HCT116 (cell line): ENCODE measurements around the gene TP63. TPM values are rescaled to one million over a fixed set of nuclear protein-coding genes. Genes with fewer than 3 reads are reported as not detected.

Source experiments
- ATAC-seq: fragments of 200-7000 bp; cut with Tn5 transposase; 2 replicates; pipeline ENCODE4 v1.9.1; 2020; ENCODE audit warnings: mild to moderate bottlenecking, moderate library complexity
- BruUV-seq: library from RNA; stranded (reverse); fragments of 400-500 nt; replicated peaks from 2 replicates; lab custom pipeline; 2021; lab: Mats Ljungman, UMichigan
- CTCF ChIA-PET: fragments of 300-600 bp; sonication (Branson Sonifier 250); formaldehyde crosslinking; loops from one replicate; lab custom pipeline; 2021; ENCODE audit warnings: antibody characterized with exemption; lab: Charles Lee
- POLR2A ChIA-PET: fragments of 300-600, 350-600 bp; sonication (Branson Sonifier 250); formaldehyde crosslinking; loops from one replicate; lab custom pipeline; 2021; ENCODE audit warnings: antibody characterized with exemption; lab: Charles Lee
- RAD21 ChIA-PET, 2 experiments: fragments of 300-600 bp; sonication (Branson Sonifier 250); formaldehyde crosslinking; loops; one replicate each; lab custom pipeline; 2023; ENCODE audit warnings: low total read pairs in 2 of 2; ENCODE audit not compliant: uncharacterized antibody in 2 of 2, unreplicated experiment in 2 of 2, low non-redundant PET in 1 of 2; lab: Charles Lee
- DNase-seq: peaks from one replicate; pipeline ENCODE4 v3.0.0-alpha.2; 2010; ENCODE audit warnings: low read depth, low spot score
- H2AFZ ChIP-seq: fragments of 200-600 bp; shearing (Covaris generic), sonication (generic); 2 replicates; pipeline ENCODE4 v1.6.1; 2017; ENCODE audit warnings: low read depth, mixed run types, mixed read lengths, antibody characterized with exemption, low read length; ENCODE audit not compliant: poor library complexity, severe bottlenecking
- H3K27ac ChIP-seq: 2 replicates; pipeline ENCODE4 v1.5.1; 2012; ENCODE audit warnings: low read depth, low read length
- H3K27me3 ChIP-seq: fragments of 200-600 bp; sonication (generic); 2 replicates; pipeline ENCODE4 v1.6.1; 2016; ENCODE audit warnings: mixed run types, low read length, mixed read lengths; ENCODE audit not compliant: insufficient read depth
- H3K36me3 ChIP-seq, 2 experiments: fragments of 200-500 bp in 1 of 2; fragments of 200-600 bp in 1 of 2; sonication (Bioruptor generic) in 1 of 2; sonication (generic) in 1 of 2; 2 replicates each; pipeline versions ENCODE4 v1.5.1 to v1.6.1; 2014 to 2016; ENCODE audit warnings: low read length in 2 of 2, inconsistent platforms in 1 of 2, mixed read lengths in 1 of 2, mixed run types in 1 of 2; ENCODE audit not compliant: insufficient read depth in 2 of 2, control insufficient read depth in 1 of 2
- H3K4me1 ChIP-seq, 2 experiments: fragments of 200-600 bp in 1 of 2; sonication (generic) in 1 of 2; 2 replicates each; pipeline versions ENCODE4 v1.5.1 to v1.6.1; 2012 to 2017; ENCODE audit warnings: low read length in 2 of 2, inconsistent platforms in 1 of 2, mild to moderate bottlenecking in 1 of 2, mixed read lengths in 1 of 2, mixed run types in 1 of 2, moderate library complexity in 1 of 2; ENCODE audit not compliant: insufficient read depth in 2 of 2, control insufficient read depth in 1 of 2
- H3K4me2 ChIP-seq: fragments of 200-600 bp; sonication (generic); 2 replicates; pipeline ENCODE4 v1.6.1; 2017; ENCODE audit warnings: mixed run types, low read length, mixed read lengths
- H3K4me3 ChIP-seq, 2 experiments: fragments of 200-600 bp in 1 of 2; sonication (generic) in 1 of 2; replicated peaks in 1 of 2; 2 replicates each; pipeline ENCODE4 v1.5.1; 2011 to 2016; ENCODE audit warnings: low read length in 2 of 2, control low read depth in 1 of 2, low read depth in 1 of 2, mild to moderate bottlenecking in 1 of 2, mixed read lengths in 1 of 2, mixed run types in 1 of 2
- H3K79me2 ChIP-seq: fragments of 200-600 bp; sonication (generic); 2 replicates; pipeline ENCODE4 v1.6.1; 2017; ENCODE audit warnings: mild to moderate bottlenecking, mixed run types, low read length, moderate library complexity, mixed read lengths; ENCODE audit not compliant: insufficient read depth
- H3K9ac ChIP-seq: fragments of 200-600 bp; sonication (generic); 2 replicates; pipeline ENCODE4 v1.6.1; 2016; ENCODE audit warnings: low read length, mixed read lengths
- H3K9me2 ChIP-seq: fragments of 200-600 bp; sonication (generic), shearing (Covaris generic); 2 replicates; pipeline ENCODE4 v1.6.1; 2017; ENCODE audit warnings: mixed run types, mild to moderate bottlenecking, moderate library complexity; ENCODE audit not compliant: insufficient read depth
- H3K9me3 ChIP-seq, 2 experiments: fragments of 200-500 bp in 1 of 2; fragments of 200-600 bp in 1 of 2; sonication (Bioruptor generic) in 1 of 2; sonication (generic) in 1 of 2; 2 replicates each; pipeline ENCODE4 v1.6.1; 2014 to 2017; ENCODE audit warnings: low read length in 2 of 2, mixed read lengths in 2 of 2, inconsistent platforms in 1 of 2, low read depth in 1 of 2, mild to moderate bottlenecking in 1 of 2, mixed run types in 1 of 2, moderate library complexity in 1 of 2; ENCODE audit not compliant: control insufficient read depth in 1 of 2, insufficient read depth in 1 of 2
- H4K20me1 ChIP-seq: fragments of 200-600 bp; sonication (generic), shearing (Covaris generic); 2 replicates; pipeline ENCODE4 v1.6.1; 2017; ENCODE audit warnings: mixed run types, mild to moderate bottlenecking, moderate library complexity; ENCODE audit not compliant: insufficient read depth
- CEBPB ChIP-seq: IDR thresholded peaks from 2 replicates; pipeline ENCODE4 v1.6.1; 2012; ENCODE audit warnings: low read depth
- ELF1 ChIP-seq: IDR thresholded peaks from 2 replicates; pipeline ENCODE4 v1.6.1; 2012; ENCODE audit warnings: low read depth, borderline replicate concordance
- EZH2 ChIP-seq: fragments of 200-600 bp; sonication (generic); IDR thresholded peaks from 2 replicates; pipeline ENCODE4 v1.6.1; 2017; ENCODE audit warnings: antibody characterized with exemption, mixed run types
- JUND ChIP-seq: IDR thresholded peaks from 2 replicates; pipeline ENCODE4 v1.6.1; 2012
- POLR2A ChIP-seq: IDR thresholded peaks from 2 replicates; pipeline ENCODE4 v1.7.0; 2011; ENCODE audit warnings: borderline replicate concordance; ENCODE audit not compliant: insufficient read depth, insufficient read length; ENCODE audit errors: extremely low read depth
- POLR2AphosphoS5 ChIP-seq: IDR thresholded peaks from 2 replicates; pipeline ENCODE4 v1.6.1; 2011; ENCODE audit warnings: mild to moderate bottlenecking, low read depth, low read length, moderate library complexity
- TCF7L2 ChIP-seq: IDR thresholded peaks from 2 replicates; pipeline ENCODE4 v1.7.0; 2011; ENCODE audit warnings: borderline replicate concordance, inconsistent platforms; ENCODE audit not compliant: insufficient read depth, insufficient read length; ENCODE audit errors: extremely low read depth
- YY1 ChIP-seq: IDR thresholded peaks from 2 replicates; pipeline ENCODE4 v1.6.1; 2011; ENCODE audit warnings: low read length, low read depth, moderate library complexity, mild to moderate bottlenecking; ENCODE audit not compliant: insufficient replicate concordance; ENCODE audit errors: extremely low read depth
- ZFX ChIP-seq: fragments of 450-650 bp; IDR thresholded peaks from 2 replicates; pipeline ENCODE4 v1.6.1; 2017
- ZNF274 ChIP-seq: fragments of 200-500 bp; sonication (Bioruptor generic); IDR thresholded peaks from 2 replicates; pipeline ENCODE4 v1.6.1; 2014; ENCODE audit warnings: mild to moderate bottlenecking, low read depth, low read length, inconsistent platforms
- intact Hi-C: fragments of 100-400 bp; cut with micrococcal nuclease; formaldehyde crosslinking; loops from 2 replicates; pipeline ENCODE4 v1.10.0; 2022
- total RNA-seq: library from RNA; stranded (reverse); gene quantifications from one replicate; pipeline ENCODE4 v1.2.1, GENCODE V29; 2021; ENCODE audit not compliant: unreplicated experiment
- TF ChIP-seq, protein P1 (sequence below): IDR thresholded peaks from 2 replicates; pipeline ENCODE4 v1.6.1; 2012
- TF ChIP-seq, protein P2 (sequence below): IDR thresholded peaks from 2 replicates; pipeline ENCODE4 v1.6.1; 2012; ENCODE audit warnings: low read depth

Gene TP63
- total RNA-seq, 1 experiment from 2014 or later = not detected

DNA sequence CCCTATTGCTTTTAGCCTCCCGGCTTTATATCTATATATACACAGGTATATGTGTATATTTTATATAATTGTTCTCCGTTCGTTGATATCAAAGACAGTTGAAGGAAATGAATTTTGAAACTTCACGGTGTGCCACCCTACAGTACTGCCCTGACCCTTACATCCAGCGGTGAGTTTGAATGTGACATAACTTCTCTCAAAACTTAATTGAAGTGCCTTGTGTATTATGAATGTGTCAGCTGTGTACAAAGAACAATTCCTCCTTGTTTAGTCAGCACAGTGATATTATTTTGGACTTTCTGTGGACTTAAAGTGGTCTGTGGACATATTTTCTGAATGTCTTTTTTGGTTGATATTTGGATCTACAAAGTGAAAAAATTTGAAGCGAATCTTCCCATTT is 220 bp downstream of the TP63 start:
- Histone ChIP-seq H3K27me3 (no peaks in the 10 kb centered on the region), H3K4me2 (no peak overlapping the region), H3K9ac (no peak overlapping the region), H2AFZ (no peak overlapping the region), H3K9me2 (no peaks in the 10 kb centered on the region), H4K20me1 (no peaks in the 10 kb centered on the region), H3K79me2 (no peaks in the 10 kb centered on the region), H3K36me3 (no peaks in the 10 kb centered on the region), H3K9me3 (no peaks in the 10 kb centered on the region), H3K4me3 (no peak overlapping the region), H3K27ac (no peak overlapping the region), H3K4me1 (no peaks in the 10 kb centered on the region)
- BruUV-seq = no TSS peak
- TF ChIP-seq CEBPB = no peak
- TF ChIP-seq, protein P1, sequence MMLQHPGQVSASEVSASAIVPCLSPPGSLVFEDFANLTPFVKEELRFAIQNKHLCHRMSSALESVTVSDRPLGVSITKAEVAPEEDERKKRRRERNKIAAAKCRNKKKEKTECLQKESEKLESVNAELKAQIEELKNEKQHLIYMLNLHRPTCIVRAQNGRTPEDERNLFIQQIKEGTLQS = no peak
- TF ChIP-seq ELF1 = no peak
- no peak for TF ChIP-seq POLR2AphosphoS5
- no peak for TF ChIP-seq YY1
- no peak for TF ChIP-seq TCF7L2
- no peak for TF ChIP-seq POLR2A
- no peak for TF ChIP-seq ZNF274
- TF ChIP-seq, protein P2, sequence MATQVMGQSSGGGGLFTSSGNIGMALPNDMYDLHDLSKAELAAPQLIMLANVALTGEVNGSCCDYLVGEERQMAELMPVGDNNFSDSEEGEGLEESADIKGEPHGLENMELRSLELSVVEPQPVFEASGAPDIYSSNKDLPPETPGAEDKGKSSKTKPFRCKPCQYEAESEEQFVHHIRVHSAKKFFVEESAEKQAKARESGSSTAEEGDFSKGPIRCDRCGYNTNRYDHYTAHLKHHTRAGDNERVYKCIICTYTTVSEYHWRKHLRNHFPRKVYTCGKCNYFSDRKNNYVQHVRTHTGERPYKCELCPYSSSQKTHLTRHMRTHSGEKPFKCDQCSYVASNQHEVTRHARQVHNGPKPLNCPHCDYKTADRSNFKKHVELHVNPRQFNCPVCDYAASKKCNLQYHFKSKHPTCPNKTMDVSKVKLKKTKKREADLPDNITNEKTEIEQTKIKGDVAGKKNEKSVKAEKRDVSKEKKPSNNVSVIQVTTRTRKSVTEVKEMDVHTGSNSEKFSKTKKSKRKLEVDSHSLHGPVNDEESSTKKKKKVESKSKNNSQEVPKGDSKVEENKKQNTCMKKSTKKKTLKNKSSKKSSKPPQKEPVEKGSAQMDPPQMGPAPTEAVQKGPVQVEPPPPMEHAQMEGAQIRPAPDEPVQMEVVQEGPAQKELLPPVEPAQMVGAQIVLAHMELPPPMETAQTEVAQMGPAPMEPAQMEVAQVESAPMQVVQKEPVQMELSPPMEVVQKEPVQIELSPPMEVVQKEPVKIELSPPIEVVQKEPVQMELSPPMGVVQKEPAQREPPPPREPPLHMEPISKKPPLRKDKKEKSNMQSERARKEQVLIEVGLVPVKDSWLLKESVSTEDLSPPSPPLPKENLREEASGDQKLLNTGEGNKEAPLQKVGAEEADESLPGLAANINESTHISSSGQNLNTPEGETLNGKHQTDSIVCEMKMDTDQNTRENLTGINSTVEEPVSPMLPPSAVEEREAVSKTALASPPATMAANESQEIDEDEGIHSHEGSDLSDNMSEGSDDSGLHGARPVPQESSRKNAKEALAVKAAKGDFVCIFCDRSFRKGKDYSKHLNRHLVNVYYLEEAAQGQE = no peak
- TF ChIP-seq ZFX = no peak
- no peak for TF ChIP-seq JUND
- no peak for TF ChIP-seq EZH2
- ChIA-PET POLR2A (no interaction called here), CTCF (no interaction called here), RAD21 (no interaction called here)
- ATAC-seq (no peak), DNase-seq (no peak)
- intact Hi-C loops = no loop called here
